HG02981 (cell line): Measurements from ENCODE around the gene ACAD10.
"Not testable (repeated sequence)": the region's sequence is repeated elsewhere in the genome, so short reads cannot be mapped to it uniquely, and the experiment has no call there.

Experiments
- ATAC-seq: cut with Tn5 transposase; IDR thresholded peaks from one replicate; pipeline ENCODE4 v1.9.1; 2021; ENCODE audit warnings: mild to moderate bottlenecking, moderate library complexity; ENCODE audit not compliant: unreplicated experiment

ACAD10 gene

GRCh38 chr12:111686574-111687105 is 787 bp downstream of the ACAD10 start:
- no peak for ATAC-seq

- no peak for ATAC-seq
Observed at GRCh38 chr12:111687255-111687654, 1.4 kb downstream of the ACAD10 start.

GRCh38 chr12:111687952-111688351 is 2.1 kb downstream of the ACAD10 start:
- ATAC-seq, result no peak

GRCh38 chr12:111691262-111691661 is 5.4 kb downstream of the ACAD10 start:
- ATAC-seq, result no peak

- no peak for ATAC-seq
Observed at GRCh38 chr12:111692575-111693210, 6.8 kb downstream of the ACAD10 start.

- ATAC-seq, result no peak
Observed at GRCh38 chr12:111693818-111694217, 8.0 kb downstream of the ACAD10 start.

- ATAC-seq, result no peak
Observed at GRCh38 chr12:111699962-111700361, 14.1 kb downstream of the ACAD10 start.

GRCh38 chr12:111705672-111706071 is 19.8 kb downstream of the ACAD10 start:
- no peak for ATAC-seq

- ATAC-seq, result no peak
Observed at GRCh38 chr12:111706145-111706544, 20.3 kb downstream of the ACAD10 start.

GRCh38 chr12:111715279-111715678 is 29.4 kb downstream of the ACAD10 start:
- no peak for ATAC-seq

- not testable (repeated sequence) for ATAC-seq
Observed at GRCh38 chr12:111719316-111719715, 33.5 kb downstream of the ACAD10 start.

GRCh38 chr12:111720457-111720856 is 34.6 kb downstream of the ACAD10 start:
- ATAC-seq, result no peak

- ATAC-seq, result not testable (repeated sequence)
Observed at GRCh38 chr12:111723646-111724360, 38.0 kb downstream of the ACAD10 start.

GRCh38 chr12:111728795-111729194 is 42.9 kb downstream of the ACAD10 start:
- no peak for ATAC-seq

- no peak for ATAC-seq
Observed at GRCh38 chr12:111730420-111730819, 44.6 kb downstream of the ACAD10 start.

- no peak for ATAC-seq
Observed at GRCh38 chr12:111732786-111733185, 46.9 kb downstream of the ACAD10 start.

GRCh38 chr12:111733340-111733915 is 47.6 kb downstream of the ACAD10 start:
- no peak for ATAC-seq

GRCh38 chr12:111739524-111739923 is 53.7 kb downstream of the ACAD10 start:
- ATAC-seq, result not testable (repeated sequence)

GRCh38 chr12:111741235-111741812 is 55.5 kb downstream of the ACAD10 start:
- no peak for ATAC-seq

- ATAC-seq, result no peak
Observed at GRCh38 chr12:111745211-111745610, 59.4 kb downstream of the ACAD10 start.

- ATAC-seq, result no peak
Observed at GRCh38 chr12:111747333-111747732, 61.5 kb downstream of the ACAD10 start.
